ENCODE results near the gene RIN3.

GRCh38 chr14:92466059-92466458 is 47.5 kb upstream of the RIN3 start:
- TF ChIP-seq NFRKB (IDR thresholded peaks at IDR 0.05) (no peak), ARNT (IDR thresholded peaks at IDR 0.05) (no peak), BHLHE40 (IDR thresholded peaks at IDR 0.05; ENCODE audit: borderline replicate concordance) (no peak), ELF4 (IDR thresholded peaks at IDR 0.05) (no peak), SP1 (IDR thresholded peaks at IDR 0.05) (no peak), FOXA1 (IDR thresholded peaks at IDR 0.05) (no peak), FOXM1 (IDR thresholded peaks at IDR 0.05; ENCODE audit: borderline replicate concordance) (no peak)
